Activated CD4-positive, alpha-beta T cell treated with anti-CD3 and anti-CD28 coated beads for 36 hours (primary cell): ENCODE measurements around the gene CRISPLD2. TPM values are rescaled to one million over a fixed set of nuclear protein-coding genes. Genes with fewer than 3 reads are reported as not detected.
"Not testable (repeated sequence)": the region's sequence is repeated elsewhere in the genome, so short reads cannot be mapped to it uniquely, and the experiment has no call there.

ENCODE experiments used
- ATAC-seq: fragments of 200-7000 bp; cut with Tn5 transposase; one replicate; pipeline ENCODE4 v1.10.0; 2021; ENCODE audit warnings: mild to moderate bottlenecking, moderate library complexity
- CTCF ChIA-PET: fragments of 350-600 bp; sonication (Branson Sonifier 250); formaldehyde crosslinking; loops from one replicate; lab custom pipeline; 2021; ENCODE audit warnings: antibody characterized with exemption; lab: Charles Lee
- POLR2A ChIA-PET: fragments of 350-600 bp; sonication (Branson Sonifier 250); formaldehyde crosslinking; loops from one replicate; lab custom pipeline; 2021; ENCODE audit warnings: antibody characterized with exemption, inconsistent platforms; lab: Charles Lee
- DNase-seq: peaks from one replicate; pipeline ENCODE4 v3.0.0-alpha.2; 2020
- H3K27ac Mint-ChIP-seq: one replicate; pipeline ENCODE4 v1.8.0; 2021; ENCODE audit warnings: mixed read lengths
- H3K27me3 Mint-ChIP-seq: one replicate; pipeline ENCODE4 v1.8.0; 2021; ENCODE audit warnings: mixed read lengths
- H3K36me3 Mint-ChIP-seq: one replicate; pipeline ENCODE4 v1.8.0; 2021; ENCODE audit warnings: low read depth, mixed read lengths
- H3K4me1 Mint-ChIP-seq: one replicate; pipeline ENCODE4 v1.8.0; 2021; ENCODE audit warnings: mixed read lengths
- H3K4me3 Mint-ChIP-seq: one replicate; pipeline ENCODE4 v1.8.0; 2021; ENCODE audit warnings: mild to moderate bottlenecking, moderate library complexity, mixed read lengths
- H3K9me3 Mint-ChIP-seq: one replicate; pipeline ENCODE4 v1.8.0; 2021; ENCODE audit warnings: low read depth, mixed read lengths
- intact Hi-C, 2 experiments: fragments of 100-400 bp; cut with DNase I in 1 of 2; cut with micrococcal nuclease in 1 of 2; formaldehyde crosslinking; loops; one replicate each; pipeline versions ENCODE4 v1.14.2 to v1.15.1; 2022 to 2024; cut with DNase I, micrococcal nuclease
- total RNA-seq, 2 experiments: library from RNA; stranded (reverse); gene quantifications; one replicate each; pipeline ENCODE4 v1.2.3, GENCODE V29; 2021

The CRISPLD2 gene
- total RNA-seq, 2 experiments from 2014 or later = 0.05 to 0.11 TPM

- Mint-ChIP-seq H3K27me3 (peaks cover 16% of the 10 kb centered on the region), H3K4me3 (no peak overlapping the region), H3K36me3 (no peaks in the 10 kb centered on the region), H3K27ac (no peak overlapping the region), H3K9me3 (no peaks in the 10 kb centered on the region), H3K4me1 (peaks cover 8% of the 10 kb centered on the region)
- POLR2A ChIA-PET = no interaction called here
- intact Hi-C loops = loop anchor here in 1 of 2 experiments (5.0 kb wide), 1 partner anchor 148 kb away; no protein-coding TSS in a partner anchor
- ATAC-seq = no peak
- DNase-seq = no peak
- CTCF ChIA-PET = no interaction called here
Measured at GRCh38 chr16:84823926-84824325, 4.1 kb downstream of the CRISPLD2 start.

GRCh38 chr16:84825896-84826557, 6.2 kb downstream of the CRISPLD2 start:
- POLR2A ChIA-PET = no interaction called here
- H3K36me3 Mint-ChIP-seq = no peaks in the 10 kb centered on the region
- ATAC-seq (no peak), DNase-seq (no peak)
- H3K27ac Mint-ChIP-seq = no peak overlapping the region
- no peaks in the 10 kb centered on the region for H3K9me3 Mint-ChIP-seq
- H3K4me3 Mint-ChIP-seq = no peak overlapping the region
- intact Hi-C loops = no loop called here
- peaks cover 14% of the 10 kb centered on the region for H3K27me3 Mint-ChIP-seq
- no peaks in the 10 kb centered on the region for H3K4me1 Mint-ChIP-seq
- CTCF ChIA-PET = interaction anchor here (0.6 to 1.2 kb wide), 4 partner anchors 15 to 127 kb away, joined by 3 read pairs; no protein-coding TSS in a partner anchor

GRCh38 chr16:84826558-84826941, 6.8 kb downstream of the CRISPLD2 start:
- no peaks in the 10 kb centered on the region for H3K4me1 Mint-ChIP-seq
- no peaks in the 10 kb centered on the region for H3K9me3 Mint-ChIP-seq
- no peaks in the 10 kb centered on the region for H3K36me3 Mint-ChIP-seq
- ChIA-PET CTCF (interaction anchor here (0.6 to 1.2 kb wide), 3 partner anchors 16 to 88 kb away, joined by 3 read pairs; no protein-coding TSS in a partner anchor), POLR2A (no interaction called here)
- intact Hi-C loops = no loop called here
- H3K27ac Mint-ChIP-seq = no peak overlapping the region
- H3K4me3 Mint-ChIP-seq = no peak overlapping the region
- ATAC-seq (no peak), DNase-seq (no peak)
- peaks cover 14% of the 10 kb centered on the region for H3K27me3 Mint-ChIP-seq

GRCh38 chr16:84827131-84827574, 7.4 kb downstream of the CRISPLD2 start:
- ATAC-seq (no peak), DNase-seq (no peak)
- no peaks in the 10 kb centered on the region for H3K9me3 Mint-ChIP-seq
- ChIA-PET POLR2A (no interaction called here), CTCF (interaction anchor here (1.2 kb wide), 1 partner anchor 12 kb away, joined by 3 read pairs; no protein-coding TSS in a partner anchor)
- intact Hi-C loops = no loop called here
- no peak overlapping the region for H3K27ac Mint-ChIP-seq
- no peaks in the 10 kb centered on the region for H3K36me3 Mint-ChIP-seq
- H3K4me1 Mint-ChIP-seq = no peaks in the 10 kb centered on the region
- H3K27me3 Mint-ChIP-seq = peaks cover 14% of the 10 kb centered on the region
- no peak overlapping the region for H3K4me3 Mint-ChIP-seq

- DNase-seq (no peak), ATAC-seq (no peak)
- Mint-ChIP-seq H3K4me1 (no peaks in the 10 kb centered on the region), H3K9me3 (no peaks in the 10 kb centered on the region), H3K4me3 (no peak overlapping the region), H3K36me3 (no peaks in the 10 kb centered on the region), H3K27me3 (peaks cover 10% of the 10 kb centered on the region), H3K27ac (no peak overlapping the region)
- ChIA-PET CTCF (interaction anchor here (1.2 kb wide), 1 partner anchor 13 kb away, joined by 3 read pairs; no protein-coding TSS in a partner anchor), POLR2A (no interaction called here)
- intact Hi-C loops = no loop called here
Measured at GRCh38 chr16:84827897-84828296, 8.1 kb downstream of the CRISPLD2 start.

- ChIA-PET CTCF (interaction anchor here (1.2 kb wide), 1 partner anchor 13 kb away, joined by 3 read pairs; no protein-coding TSS in a partner anchor), POLR2A (interaction anchor here (0.6 kb wide), 1 partner anchor 45 kb away, joined by 3 read pairs; no protein-coding TSS in a partner anchor)
- intact Hi-C loops = no loop called here
Measured at GRCh38 chr16:84828322-84828721, 8.5 kb downstream of the CRISPLD2 start.

GRCh38 chr16:84829168-84829965, 9.6 kb downstream of the CRISPLD2 start:
- ChIA-PET CTCF (interaction anchor here (0.6 to 1.3 kb wide), 2 partner anchors 10 to 894 kb away, joined by 3 to 5 read pairs; partner anchors contain the start of gene CRISPLD2), POLR2A (no interaction called here)
- DNase-seq (no peak), ATAC-seq (no peak)
- Mint-ChIP-seq H3K27me3 (peaks cover 5% of the 10 kb centered on the region), H3K4me3 (no peak overlapping the region), H3K9me3 (no peaks in the 10 kb centered on the region), H3K27ac (no peak overlapping the region), H3K4me1 (no peaks in the 10 kb centered on the region), H3K36me3 (no peaks in the 10 kb centered on the region)
- intact Hi-C loops = no loop called here

More at GRCh38 chr16:84828322-84828721, 8.5 kb downstream of the CRISPLD2 start:
- ATAC-seq (no peak), DNase-seq (no peak)
- Mint-ChIP-seq H3K27ac (no peak overlapping the region), H3K27me3 (peaks cover 7% of the 10 kb centered on the region), H3K4me1 (no peaks in the 10 kb centered on the region), H3K9me3 (no peaks in the 10 kb centered on the region), H3K36me3 (no peaks in the 10 kb centered on the region), H3K4me3 (no peak overlapping the region)

- Mint-ChIP-seq H3K4me3 (no peak overlapping the region), H3K27ac (no peak overlapping the region), H3K4me1 (no peaks in the 10 kb centered on the region), H3K9me3 (no peaks in the 10 kb centered on the region), H3K36me3 (no peaks in the 10 kb centered on the region), H3K27me3 (no peaks in the 10 kb centered on the region)
- CTCF ChIA-PET = no interaction called here
- POLR2A ChIA-PET = no interaction called here
- DNase-seq (no peak), ATAC-seq (no peak)
- intact Hi-C loops = no loop called here
Measured at GRCh38 chr16:84830765-84831384, 11.1 kb downstream of the CRISPLD2 start.

GRCh38 chr16:84831728-84832127, 11.9 kb downstream of the CRISPLD2 start:
- H3K36me3 Mint-ChIP-seq, DNase-seq, ATAC-seq, intact Hi-C loops, H3K4me1 Mint-ChIP-seq, H3K4me3 Mint-ChIP-seq, POLR2A ChIA-PET, H3K27me3 Mint-ChIP-seq, H3K9me3 Mint-ChIP-seq, CTCF ChIA-PET, H3K27ac Mint-ChIP-seq: not testable (repeated sequence)

GRCh38 chr16:84832488-84833143, 12.8 kb downstream of the CRISPLD2 start:
- DNase-seq = no peak
- intact Hi-C loops = no loop called here
- H3K27me3 Mint-ChIP-seq = no peaks in the 10 kb centered on the region
- no peaks in the 10 kb centered on the region for H3K9me3 Mint-ChIP-seq
- H3K4me1 Mint-ChIP-seq = no peaks in the 10 kb centered on the region
- H3K4me3 Mint-ChIP-seq = no peak overlapping the region
- CTCF ChIA-PET = interaction anchor here (1.2 kb wide), 1 partner anchor 79 kb away, joined by 6 read pairs; no protein-coding TSS in a partner anchor
- no peak overlapping the region for H3K27ac Mint-ChIP-seq
- H3K36me3 Mint-ChIP-seq = no peaks in the 10 kb centered on the region
- ATAC-seq = no peak
- POLR2A ChIA-PET = no interaction called here

GRCh38 chr16:84833144-84833500, 13.3 kb downstream of the CRISPLD2 start:
- POLR2A ChIA-PET = no interaction called here
- H3K27me3 Mint-ChIP-seq = no peaks in the 10 kb centered on the region
- H3K4me1 Mint-ChIP-seq = no peaks in the 10 kb centered on the region
- no peak overlapping the region for H3K4me3 Mint-ChIP-seq
- ATAC-seq (no peak), DNase-seq (no peak)
- intact Hi-C loops = no loop called here
- no peaks in the 10 kb centered on the region for H3K9me3 Mint-ChIP-seq
- H3K36me3 Mint-ChIP-seq = no peaks in the 10 kb centered on the region
- H3K27ac Mint-ChIP-seq = no peak overlapping the region
- CTCF ChIA-PET = interaction anchor here (1.2 kb wide), 1 partner anchor 79 kb away, joined by 6 read pairs; no protein-coding TSS in a partner anchor
